ENCODE measurements around the gene RBM19.

DNA sequence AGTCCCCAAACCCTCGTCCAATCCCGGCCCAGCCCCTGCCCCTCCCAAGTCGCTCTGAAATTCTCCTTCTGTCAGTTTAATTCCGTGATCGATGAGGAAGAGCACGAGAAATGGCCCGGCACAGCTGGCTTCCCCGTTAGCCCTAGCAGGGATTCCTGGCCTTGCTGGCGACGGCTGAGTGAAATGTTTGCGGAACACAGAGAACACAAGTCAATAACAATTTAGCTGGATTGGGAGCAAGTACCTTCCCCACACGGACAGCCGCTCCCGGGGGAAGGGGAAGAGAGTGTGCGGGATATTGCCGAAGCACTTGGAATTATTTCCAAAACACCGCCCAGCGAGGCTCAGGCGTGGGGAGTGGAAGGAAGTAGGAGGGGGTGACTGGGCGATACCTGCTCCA lies 134.6 kb downstream of the RBM19 start:
- TF ChIP-seq, protein P1, sequence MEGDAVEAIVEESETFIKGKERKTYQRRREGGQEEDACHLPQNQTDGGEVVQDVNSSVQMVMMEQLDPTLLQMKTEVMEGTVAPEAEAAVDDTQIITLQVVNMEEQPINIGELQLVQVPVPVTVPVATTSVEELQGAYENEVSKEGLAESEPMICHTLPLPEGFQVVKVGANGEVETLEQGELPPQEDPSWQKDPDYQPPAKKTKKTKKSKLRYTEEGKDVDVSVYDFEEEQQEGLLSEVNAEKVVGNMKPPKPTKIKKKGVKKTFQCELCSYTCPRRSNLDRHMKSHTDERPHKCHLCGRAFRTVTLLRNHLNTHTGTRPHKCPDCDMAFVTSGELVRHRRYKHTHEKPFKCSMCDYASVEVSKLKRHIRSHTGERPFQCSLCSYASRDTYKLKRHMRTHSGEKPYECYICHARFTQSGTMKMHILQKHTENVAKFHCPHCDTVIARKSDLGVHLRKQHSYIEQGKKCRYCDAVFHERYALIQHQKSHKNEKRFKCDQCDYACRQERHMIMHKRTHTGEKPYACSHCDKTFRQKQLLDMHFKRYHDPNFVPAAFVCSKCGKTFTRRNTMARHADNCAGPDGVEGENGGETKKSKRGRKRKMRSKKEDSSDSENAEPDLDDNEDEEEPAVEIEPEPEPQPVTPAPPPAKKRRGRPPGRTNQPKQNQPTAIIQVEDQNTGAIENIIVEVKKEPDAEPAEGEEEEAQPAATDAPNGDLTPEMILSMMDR (IDR thresholded peaks at IDR 0.05 in 8 of 11, conservative IDR thresholded peaks at IDR 0.05 in 3 of 11) = no peak
- no peak for TF ChIP-seq POLR2A (IDR thresholded peaks at IDR 0.05)
- TF ChIP-seq POLR2AphosphoS5 (IDR thresholded peaks at IDR 0.05) = no peak
